MM.1S (cell line): ENCODE results near the gene NUMB.

ENCODE experiments used
- DNase-seq: peaks from one replicate; pipeline ENCODE4 v3.0.0-alpha.2; 2015
- H2AFZ ChIP-seq: fragments of 300-600 bp; sonication (generic); 2 replicates; pipeline ENCODE4 v1.6.0; 2016; ENCODE audit warnings: antibody characterized with exemption, low read length
- H3F3A ChIP-seq: fragments of 300-600 bp; sonication (generic); 2 replicates; pipeline ENCODE4 v1.6.1; 2016; ENCODE audit warnings: mild to moderate bottlenecking, antibody characterized with exemption, low read length, moderate library complexity, mixed read lengths; ENCODE audit not compliant: insufficient read depth
- H3K27ac ChIP-seq: fragments of 300-600 bp; sonication (generic); 2 replicates; pipeline ENCODE4 v1.5.1; 2016; ENCODE audit warnings: mild to moderate bottlenecking, low read length
- H3K27me3 ChIP-seq: fragments of 300-600 bp; sonication (generic); replicated peaks from 2 replicates; pipeline ENCODE4 v1.6.0; 2016; ENCODE audit warnings: low read length; ENCODE audit not compliant: insufficient read depth
- H3K36me3 ChIP-seq: fragments of 300-600 bp; sonication (generic); replicated peaks from 2 replicates; pipeline ENCODE4 v1.6.1; 2016; ENCODE audit warnings: mild to moderate bottlenecking, low read length, mixed read lengths; ENCODE audit not compliant: insufficient read depth
- H3K4me1 ChIP-seq: fragments of 300-600 bp; sonication (generic); 2 replicates; pipeline ENCODE4 v1.6.1; 2016; ENCODE audit warnings: low read length, mixed read lengths
- H3K4me2 ChIP-seq: fragments of 300-600 bp; sonication (generic); 2 replicates; pipeline ENCODE4 v1.6.0; 2016; ENCODE audit warnings: low read depth, low read length
- H3K4me3 ChIP-seq: fragments of 300-600 bp; sonication (generic); 2 replicates; pipeline ENCODE4 v1.5.1; 2016; ENCODE audit warnings: low read length, mixed read lengths
- H3K79me2 ChIP-seq: fragments of 300-600 bp; sonication (generic); 2 replicates; pipeline ENCODE4 v1.6.1; 2016; ENCODE audit warnings: mixed run types, low read length, mixed read lengths
- H3K9ac ChIP-seq: fragments of 300-600 bp; sonication (generic); 2 replicates; pipeline ENCODE4 v1.6.1; 2016; ENCODE audit warnings: low read length, mixed read lengths
- H3K9me2 ChIP-seq: fragments of 300-600 bp; sonication (generic); replicated peaks from 2 replicates; pipeline ENCODE4 v1.6.1; 2016; ENCODE audit warnings: mild to moderate bottlenecking, low read length, mixed read lengths; ENCODE audit not compliant: insufficient read depth
- H3K9me3 ChIP-seq: fragments of 300-600 bp; sonication (generic); replicated peaks from 2 replicates; pipeline ENCODE4 v1.6.1; 2016; ENCODE audit warnings: mild to moderate bottlenecking, low read length, mixed read lengths; ENCODE audit not compliant: insufficient read depth
- H4K20me1 ChIP-seq: fragments of 300-600 bp; sonication (generic); 2 replicates; pipeline ENCODE4 v1.6.1; 2016; ENCODE audit warnings: mild to moderate bottlenecking, low read length, moderate library complexity, mixed read lengths; ENCODE audit not compliant: insufficient read depth
- CTCF ChIP-seq: fragments of 300-600 bp; sonication (generic); IDR thresholded peaks from 2 replicates; pipeline ENCODE4 v1.5.1; 2016; ENCODE audit warnings: antibody characterized with exemption, low read length, mixed read lengths
- EZH2 ChIP-seq: fragments of 300-600 bp; sonication (generic); optimal IDR thresholded peaks from 2 replicates; pipeline ENCODE3; 2017; ENCODE audit warnings: low read depth, mild to moderate bottlenecking, antibody characterized with exemption, low read length, mixed read lengths
- EZH2phosphoT487 ChIP-seq: fragments of 300-600 bp; sonication (generic); IDR thresholded peaks from 2 replicates; pipeline ENCODE4 v1.6.1; 2018; ENCODE audit warnings: antibody characterized with exemption, low read length

The NUMB gene

GRCh38 chr14:73273799-73274198 is 184.5 kb downstream of the NUMB start:
- H3K9ac ChIP-seq = no peak overlapping the region
- H3K4me3 ChIP-seq = no peak overlapping the region
- H3K4me2 ChIP-seq = no peak overlapping the region
- DNase-seq = no peak
- no peaks in the 10 kb centered on the region for H3K27me3 ChIP-seq
- H3F3A ChIP-seq = no peaks in the 10 kb centered on the region
- no peaks in the 10 kb centered on the region for H3K79me2 ChIP-seq
- H3K9me2 ChIP-seq = no peaks in the 10 kb centered on the region
- no peaks in the 10 kb centered on the region for H4K20me1 ChIP-seq
- no peaks in the 10 kb centered on the region for H3K36me3 ChIP-seq
- no peaks in the 10 kb centered on the region for H3K9me3 ChIP-seq
- no peak overlapping the region for H3K27ac ChIP-seq
- TF ChIP-seq EZH2 (no peak), EZH2phosphoT487 (no peak), CTCF (no peak)
- no peaks in the 10 kb centered on the region for H3K4me1 ChIP-seq
- no peak overlapping the region for H2AFZ ChIP-seq

DNA sequence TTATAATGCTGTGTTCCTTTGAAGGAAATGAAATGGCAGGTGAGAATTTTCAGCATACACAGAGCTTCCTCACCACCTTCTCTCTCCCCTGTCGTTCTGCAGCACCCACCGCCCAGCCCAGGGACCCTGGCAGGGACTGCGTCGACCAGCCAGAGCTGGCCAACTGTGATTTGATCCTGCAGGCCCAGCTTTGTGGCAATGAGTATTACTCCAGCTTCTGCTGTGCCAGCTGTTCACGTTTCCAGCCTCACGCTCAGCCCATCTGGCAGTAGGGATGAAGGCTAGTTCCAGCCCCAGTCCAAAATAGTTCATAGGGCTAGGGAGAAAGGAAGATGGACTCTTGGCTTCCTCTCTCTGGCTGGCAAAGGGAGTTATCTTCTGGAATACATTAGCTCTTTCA is 186.0 kb downstream of the NUMB start:
- Histone ChIP-seq H4K20me1 (no peaks in the 10 kb centered on the region), H3K27ac (no peak overlapping the region), H3K9ac (no peak overlapping the region), H3K36me3 (no peaks in the 10 kb centered on the region), H3K4me2 (no peak overlapping the region), H3K9me2 (no peaks in the 10 kb centered on the region), H3F3A (no peaks in the 10 kb centered on the region), H3K4me3 (no peak overlapping the region), H3K4me1 (no peaks in the 10 kb centered on the region), H3K27me3 (no peaks in the 10 kb centered on the region), H3K9me3 (no peaks in the 10 kb centered on the region), H2AFZ (no peak overlapping the region), H3K79me2 (no peaks in the 10 kb centered on the region)
- DNase-seq = no peak
- no peak for TF ChIP-seq EZH2phosphoT487
- TF ChIP-seq EZH2 = no peak
- TF ChIP-seq CTCF = no peak

- Histone ChIP-seq H3K9ac (no peak overlapping the region; the same call in 1 of the 2 replicates), H3F3A (no peaks in the 10 kb centered on the region), H3K79me2 (no peaks in the 10 kb centered on the region), H3K4me1 (no peaks in the 10 kb centered on the region), H3K27ac (no peak overlapping the region), H3K4me2 (peak overlapping the region; percentile 54), H4K20me1 (no peaks in the 10 kb centered on the region), H3K4me3 (peak overlapping the region; percentile 29; the same call in 1 of the 2 replicates), H3K9me2 (no peaks in the 10 kb centered on the region), H2AFZ (peak overlapping the region; percentile 42; the same call in 1 of the 2 replicates), H3K9me3 (no peaks in the 10 kb centered on the region), H3K36me3 (no peaks in the 10 kb centered on the region), H3K27me3 (no peaks in the 10 kb centered on the region)
- no peak for DNase-seq
- TF ChIP-seq EZH2 (no peak), EZH2phosphoT487 (no peak), CTCF (no peak)
Observed at GRCh38 chr14:73269729-73270531, 188.4 kb downstream of the NUMB start.
